CD4-positive, alpha-beta T cell treated with Interleukin-17A for 1 hour (primary cell): ENCODE measurements around the gene RIMBP2.

Experiments
- DNase-seq: peaks from one replicate; pipeline ENCODE4 v3.0.0-alpha.2; 2020

The RIMBP2 gene

GRCh38 chr12:130456375-130457199 lies 259.5 kb downstream of the RIMBP2 start:
- no peak for DNase-seq

GRCh38 chr12:130455161-130455560 lies 260.9 kb downstream of the RIMBP2 start:
- no peak for DNase-seq

GRCh38 chr12:130454296-130454695 lies 261.8 kb downstream of the RIMBP2 start:
- DNase-seq, result no peak

- no peak for DNase-seq
Measured at GRCh38 chr12:130452546-130452945, 263.6 kb downstream of the RIMBP2 start.

- no peak for DNase-seq
Measured at GRCh38 chr12:130451001-130451930, 264.8 kb downstream of the RIMBP2 start.

- no peak for DNase-seq
Measured at GRCh38 chr12:130449291-130449690, 266.8 kb downstream of the RIMBP2 start.

GRCh38 chr12:130448044-130448821 lies 267.9 kb downstream of the RIMBP2 start:
- DNase-seq, result no peak

GRCh38 chr12:130447655-130447965 lies 268.5 kb downstream of the RIMBP2 start:
- no peak for DNase-seq

- DNase-seq, result no peak
Measured at GRCh38 chr12:130446846-130447654, 269.0 kb downstream of the RIMBP2 start.

- no peak for DNase-seq
Measured at GRCh38 chr12:130444986-130445385, 271.1 kb downstream of the RIMBP2 start.

- DNase-seq, result no peak
Measured at GRCh38 chr12:130444061-130444460, 272.0 kb downstream of the RIMBP2 start.

GRCh38 chr12:130441771-130442760 lies 274.0 kb downstream of the RIMBP2 start:
- no peak for DNase-seq

- DNase-seq, result no peak
Measured at GRCh38 chr12:130440411-130441080, 275.6 kb downstream of the RIMBP2 start.

GRCh38 chr12:130439250-130439649 lies 276.8 kb downstream of the RIMBP2 start:
- no peak for DNase-seq

- no peak for DNase-seq
Measured at GRCh38 chr12:130438711-130439110, 277.4 kb downstream of the RIMBP2 start.

GRCh38 chr12:130438243-130438620 lies 277.9 kb downstream of the RIMBP2 start:
- DNase-seq, result no peak

GRCh38 chr12:130437555-130438242 lies 278.4 kb downstream of the RIMBP2 start:
- DNase-seq, result no peak

GRCh38 chr12:130436741-130437501 lies 279.2 kb downstream of the RIMBP2 start:
- DNase-seq, result no peak

GRCh38 chr12:130435826-130436225 lies 280.3 kb downstream of the RIMBP2 start:
- DNase-seq, result no peak
